Tibial nerve (tissue), 4 donors: Measurements from ENCODE around the gene MRPL16. TPM values are rescaled to one million over a fixed set of nuclear protein-coding genes. Genes with fewer than 3 reads are reported as not detected.

Source experiments
- DNase-seq, 2 donors: peaks; one replicate each; pipeline ENCODE4 v3.0.0-alpha.2; 2019; ENCODE audit warnings: low spot score in 2 of 2
- H3K27ac ChIP-seq, 4 donors: fragments of 200-600 bp; sonication (generic) in 3 of 4; one replicate each; pipeline ENCODE4 v1.5.1; 2017 to 2019; ENCODE audit warnings: mild to moderate bottlenecking in 1 of 4
- H3K27me3 ChIP-seq, 2 donors: fragments of 200-600 bp; sonication (generic) in 1 of 2; one replicate each; pipeline versions ENCODE4 v1.5.1 to v1.6.0; 2017 to 2019
- H3K36me3 ChIP-seq, 3 donors: fragments of 200-600 bp; sonication (generic); one replicate each; pipeline ENCODE4 v1.5.1; 2018 to 2019
- H3K4me1 ChIP-seq, 4 donors: fragments of 200-600 bp; sonication (generic) in 3 of 4; one replicate each; pipeline ENCODE4 v1.5.1; 2017 to 2019
- H3K4me3 ChIP-seq, 4 donors: fragments of 200-600 bp; sonication (generic) in 3 of 4; one replicate each; pipeline ENCODE4 v1.5.1; 2017 to 2019; ENCODE audit warnings: mild to moderate bottlenecking in 1 of 4, moderate library complexity in 1 of 4
- H3K9me3 ChIP-seq, 4 donors: fragments of 200-600 bp; sonication (generic) in 3 of 4; one replicate each; pipeline ENCODE4 v1.5.1; 2017 to 2019
- EP300 ChIP-seq, 2 donors: sonication (generic); formaldehyde crosslinking; IDR thresholded peaks; one replicate each; pipeline ENCODE4 v1.6.1; 2017; ENCODE audit warnings: antibody characterized with exemption in 2 of 2, mild to moderate bottlenecking in 1 of 2
- POLR2A ChIP-seq, 2 donors: fragments of 450-650 bp; IDR thresholded peaks; one replicate each; pipeline ENCODE4 v1.6.1; 2017; ENCODE audit warnings: antibody characterized with exemption in 2 of 2, mild to moderate bottlenecking in 2 of 2, moderate library complexity in 2 of 2
- WGBS, 2 donors: methylation state at CpG; one replicate each; pipeline ENCODE4 v1.1.5; 2018; 5-methylcytosine and 5-hydroxymethylcytosine counted together
- total RNA-seq, 4 donors: library from RNA; depleted of rRNA; stranded (reverse); fragments of >200 nt; gene quantifications; one replicate each; pipeline ENCODE4 v1.1.0, GENCODE V29; 2016
- TF ChIP-seq, protein P1 (sequence below), 5 experiments: fragments of 200-600 bp in 3 of 5; fragments of 450-650 bp in 2 of 5; sonication (generic) in 3 of 5; IDR thresholded peaks; one replicate each; pipeline ENCODE4 v1.5.1; 2016 to 2019; ENCODE audit warnings: antibody characterized with exemption in 5 of 5, mild to moderate bottlenecking in 3 of 5, moderate library complexity in 2 of 5

Gene MRPL16
- total RNA-seq, 4 donors from 2014 or later = 30.0 to 41.0 (median 32.9) TPM

DNA sequence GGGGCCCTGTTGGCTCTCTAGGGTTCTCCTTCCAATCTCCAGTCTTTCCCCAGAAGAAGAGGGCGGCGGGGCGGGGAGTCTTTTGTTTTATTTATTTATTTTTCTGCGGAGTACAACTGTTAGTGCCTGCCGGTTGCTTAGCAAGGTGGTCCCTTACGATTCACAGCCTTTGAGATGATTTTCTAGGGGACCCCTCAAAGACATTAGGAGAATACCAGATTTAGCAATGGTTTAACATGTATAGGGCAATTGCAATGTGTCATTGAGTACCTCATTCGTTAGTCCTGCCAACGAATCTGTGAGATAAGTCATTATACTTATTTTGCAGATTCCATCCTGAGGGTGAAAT lies 307 bp upstream of the MRPL16 start:
- H3K4me1 ChIP-seq = peaks cover 0 to 15% (median 7%) of the 10 kb centered on the region in 4 donors
- DNase-seq = no peak
- H3K27ac ChIP-seq = peak overlapping the region; percentile 58 to 83 (median 81)
- peaks cover 0 to 32% (median 0%) of the 10 kb centered on the region in 3 donors for H3K36me3 ChIP-seq
- no peak for TF ChIP-seq POLR2A (IDR thresholded peaks at IDR 0.05)
- no peak for TF ChIP-seq EP300 (IDR thresholded peaks at IDR 0.05)
- TF ChIP-seq, protein P1, sequence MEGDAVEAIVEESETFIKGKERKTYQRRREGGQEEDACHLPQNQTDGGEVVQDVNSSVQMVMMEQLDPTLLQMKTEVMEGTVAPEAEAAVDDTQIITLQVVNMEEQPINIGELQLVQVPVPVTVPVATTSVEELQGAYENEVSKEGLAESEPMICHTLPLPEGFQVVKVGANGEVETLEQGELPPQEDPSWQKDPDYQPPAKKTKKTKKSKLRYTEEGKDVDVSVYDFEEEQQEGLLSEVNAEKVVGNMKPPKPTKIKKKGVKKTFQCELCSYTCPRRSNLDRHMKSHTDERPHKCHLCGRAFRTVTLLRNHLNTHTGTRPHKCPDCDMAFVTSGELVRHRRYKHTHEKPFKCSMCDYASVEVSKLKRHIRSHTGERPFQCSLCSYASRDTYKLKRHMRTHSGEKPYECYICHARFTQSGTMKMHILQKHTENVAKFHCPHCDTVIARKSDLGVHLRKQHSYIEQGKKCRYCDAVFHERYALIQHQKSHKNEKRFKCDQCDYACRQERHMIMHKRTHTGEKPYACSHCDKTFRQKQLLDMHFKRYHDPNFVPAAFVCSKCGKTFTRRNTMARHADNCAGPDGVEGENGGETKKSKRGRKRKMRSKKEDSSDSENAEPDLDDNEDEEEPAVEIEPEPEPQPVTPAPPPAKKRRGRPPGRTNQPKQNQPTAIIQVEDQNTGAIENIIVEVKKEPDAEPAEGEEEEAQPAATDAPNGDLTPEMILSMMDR (IDR thresholded peaks at IDR 0.05) = no peak
- peak overlapping the region; percentile 65 to 84 (median 74) for H3K4me3 ChIP-seq
- 8 to 12% methylated on average over 8 of the region's 8 CpGs for WGBS, 2 donors
- no peaks in the 10 kb centered on the region for H3K9me3 ChIP-seq
- no peaks in the 10 kb centered on the region for H3K27me3 ChIP-seq

DNA sequence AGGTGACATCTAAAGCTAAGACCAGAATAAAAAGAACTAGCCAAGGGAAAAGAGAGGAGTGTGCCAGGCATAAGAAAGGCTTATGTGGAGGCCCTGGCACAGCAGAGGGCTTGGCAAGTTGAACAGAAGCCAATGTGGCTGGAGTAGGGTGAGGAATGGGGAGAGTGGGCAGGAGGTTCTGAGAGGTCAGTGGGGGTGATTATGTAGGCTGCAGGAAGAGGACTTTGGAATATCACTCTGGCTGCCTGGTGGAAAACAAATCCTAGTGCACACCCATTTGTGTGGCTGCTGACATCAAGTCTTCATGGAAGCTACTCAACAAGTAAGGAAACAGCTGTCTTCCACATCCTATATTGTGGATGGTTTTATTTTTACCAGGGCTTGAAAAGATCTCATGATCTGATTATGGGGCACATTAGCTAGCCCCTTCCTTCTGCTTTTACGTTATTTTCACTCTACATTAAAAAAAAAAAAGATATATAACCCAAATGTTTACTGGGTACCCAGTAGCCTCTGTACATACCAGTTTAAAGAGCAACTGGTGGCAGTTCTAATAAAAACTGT lies 3.4 kb downstream of the MRPL16 start:
- TF ChIP-seq, protein P1 (IDR thresholded peaks at IDR 0.05) = no peak
- TF ChIP-seq POLR2A (IDR thresholded peaks at IDR 0.05) (no peak), EP300 (IDR thresholded peaks at IDR 0.05) (no peak)
- Histone ChIP-seq H3K27me3 (no peaks in the 10 kb centered on the region), H3K27ac (no peak overlapping the region), H3K36me3 (peaks cover 0 to 58% (median 0%) of the 10 kb centered on the region in 3 donors), H3K4me3 (no peak overlapping the region), H3K4me1 (peaks cover 0 to 18% (median 7%) of the 10 kb centered on the region in 4 donors), H3K9me3 (no peaks in the 10 kb centered on the region)
- no peak for DNase-seq
- 78 to 79% methylated on average over 1 of the region's 1 CpG for WGBS, 2 donors

DNA sequence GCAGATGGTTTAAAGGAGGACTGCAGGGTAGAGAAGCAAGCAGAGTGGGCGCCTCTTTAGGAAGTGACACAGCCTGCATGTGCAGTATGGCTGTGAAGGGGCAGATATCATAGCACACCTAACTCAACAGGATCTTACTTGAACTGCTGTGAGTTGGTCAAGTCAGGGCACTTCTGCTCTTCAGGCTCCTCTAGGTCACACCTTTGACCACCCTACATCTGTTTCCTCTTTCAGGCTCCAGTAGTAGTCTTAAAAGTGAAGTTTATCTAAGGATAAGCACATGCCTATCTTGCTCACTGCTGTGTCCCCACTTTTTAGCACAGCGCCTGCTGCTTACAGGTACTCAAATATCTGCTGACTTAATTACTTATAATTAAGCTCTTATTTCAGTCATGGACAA lies 6.5 kb downstream of the MRPL16 start:
- H3K4me1 ChIP-seq = peaks cover 0 to 12% (median 0%) of the 10 kb centered on the region in 4 donors
- 84 to 87% methylated on average over 2 of the region's 2 CpGs for WGBS, 2 donors
- DNase-seq = no peak
- H3K36me3 ChIP-seq = peaks cover 0 to 55% (median 0%) of the 10 kb centered on the region in 3 donors
- no peak overlapping the region for H3K4me3 ChIP-seq
- no peaks in the 10 kb centered on the region for H3K9me3 ChIP-seq
- H3K27me3 ChIP-seq = no peaks in the 10 kb centered on the region
- no peak for TF ChIP-seq POLR2A (IDR thresholded peaks at IDR 0.05)
- TF ChIP-seq, protein P1 (IDR thresholded peaks at IDR 0.05) = no peak
- TF ChIP-seq EP300 (IDR thresholded peaks at IDR 0.05) = no peak
- H3K27ac ChIP-seq = no peak overlapping the region

DNA sequence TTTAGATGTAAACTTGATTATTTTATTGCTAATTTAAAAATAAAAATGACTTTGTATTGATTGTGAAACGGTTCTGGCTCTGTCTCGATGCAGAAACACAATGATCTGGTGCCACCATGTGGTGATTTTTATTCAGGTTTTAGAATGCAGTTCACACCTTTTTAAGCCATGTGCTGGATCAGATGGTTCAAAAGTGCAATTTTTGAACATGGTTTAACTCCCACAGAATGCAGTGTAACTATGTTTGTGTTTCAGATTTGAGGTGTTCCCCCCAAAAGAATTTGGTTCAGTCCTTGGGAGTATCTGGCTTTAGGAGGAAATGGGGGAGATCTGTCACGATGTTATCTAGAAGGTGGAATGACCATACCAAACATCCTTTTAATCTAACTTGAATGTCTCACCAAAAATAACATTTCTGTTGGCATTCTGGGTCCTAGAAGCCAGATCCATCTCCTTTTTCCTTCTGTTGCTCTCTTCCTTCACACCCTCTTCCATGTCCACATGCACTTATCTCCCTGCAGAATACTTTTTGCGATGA lies 7.9 kb downstream of the MRPL16 start:
- no peaks in the 10 kb centered on the region for H3K9me3 ChIP-seq
- DNase-seq = peak in 1 of 2 donors; percentile 79
- H3K27me3 ChIP-seq = no peaks in the 10 kb centered on the region
- peaks cover 0 to 56% (median 0%) of the 10 kb centered on the region in 3 donors for H3K36me3 ChIP-seq
- peak overlapping the region in 1 of 4 donors; percentile 31 for H3K27ac ChIP-seq
- TF ChIP-seq POLR2A (IDR thresholded peaks at IDR 0.05) = no peak
- TF ChIP-seq, protein P1 (IDR thresholded peaks at IDR 0.05) = peak; percentile 46 to 71 (median 51)
- TF ChIP-seq EP300 (IDR thresholded peaks at IDR 0.05) = peak in 1 of 2 donors; percentile 20
- peaks cover 0 to 7% (median 0%) of the 10 kb centered on the region in 4 donors for H3K4me1 ChIP-seq
- 50 to 51% methylated on average over 4 of the region's 4 CpGs for WGBS, 2 donors
- H3K4me3 ChIP-seq = no peak overlapping the region

DNA sequence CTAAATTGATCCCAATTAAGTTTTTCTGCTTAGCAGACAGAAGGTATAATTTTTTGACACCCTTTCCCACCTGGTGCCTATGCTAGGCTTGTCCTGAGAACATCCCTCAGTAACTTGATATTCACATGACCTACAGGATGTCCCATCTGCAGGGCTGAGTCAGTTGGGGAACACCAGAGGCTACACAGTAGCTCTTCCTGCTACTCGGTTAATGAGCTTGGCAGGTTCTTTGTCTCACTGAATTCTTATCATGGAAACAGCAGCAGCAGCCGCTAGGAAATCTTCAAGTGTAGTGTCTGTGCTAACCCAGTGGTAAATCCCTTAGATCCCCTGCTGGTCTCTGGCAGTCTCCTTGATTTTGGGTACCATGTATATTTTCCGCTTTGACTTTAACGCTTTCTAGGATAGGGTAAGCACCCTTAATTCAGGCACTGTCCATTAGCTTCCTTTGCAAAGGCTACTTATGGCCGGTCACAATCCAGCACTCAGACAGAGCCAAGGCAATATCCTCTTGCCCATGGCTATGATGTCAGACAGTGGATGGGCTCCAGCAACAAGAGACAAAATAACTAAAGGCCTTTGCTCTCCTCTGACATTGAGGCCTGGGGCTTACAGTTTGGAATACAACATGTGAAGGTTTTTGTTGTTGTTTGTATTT lies 8.5 kb downstream of the MRPL16 start:
- Histone ChIP-seq H3K4me3 (no peak overlapping the region), H3K36me3 (peaks cover 0 to 55% (median 0%) of the 10 kb centered on the region in 3 donors), H3K27ac (peak overlapping the region in 2 of 4 donors; percentile 31 to 55), H3K9me3 (no peaks in the 10 kb centered on the region), H3K4me1 (peaks cover 0 to 7% (median 0%) of the 10 kb centered on the region in 4 donors), H3K27me3 (no peaks in the 10 kb centered on the region)
- WGBS, 2 donors = 53 to 58% methylated on average over 5 of the region's 5 CpGs
- DNase-seq = peak in 1 of 2 donors; percentile 12
- TF ChIP-seq POLR2A (IDR thresholded peaks at IDR 0.05) = no peak
- TF ChIP-seq, protein P1 (IDR thresholded peaks at IDR 0.05) = no peak
- TF ChIP-seq EP300 (IDR thresholded peaks at IDR 0.05) = no peak
